WERI-Rb-1 (cell line): ENCODE measurements around the gene TEKT1.
"Not testable (repeated sequence)": the region's sequence is repeated elsewhere in the genome, so short reads cannot be mapped to it uniquely, and the experiment has no call there.

Experiments used
- DNase-seq: peaks from one replicate; pipeline ENCODE4 v3.0.0-alpha.2; 2020
- H3K27ac ChIP-seq: fragments of 250-450 bp; sonication (Bioruptor Pico); 2 replicates; pipeline ENCODE4 v1.5.1; 2020; ENCODE audit warnings: mild to moderate bottlenecking, moderate library complexity
- H3K27me3 ChIP-seq: fragments of 250-450 bp; sonication (Bioruptor Pico); 2 replicates; pipeline ENCODE4 v1.5.1; 2021; ENCODE audit warnings: mild to moderate bottlenecking, low read depth, moderate library complexity; ENCODE audit not compliant: insufficient read depth, severe bottlenecking
- H3K36me3 ChIP-seq: fragments of 250-450 bp; sonication (Bioruptor Pico); 2 replicates; pipeline ENCODE4 v1.5.1; 2020; ENCODE audit warnings: mild to moderate bottlenecking, moderate library complexity
- H3K4me3 ChIP-seq: 2 replicates; pipeline ENCODE4 v1.5.1; 2011; ENCODE audit warnings: low read depth, mild to moderate bottlenecking, control low read depth, low read length
- H3K9me3 ChIP-seq: fragments of 250-450 bp; sonication (Bioruptor Pico); 2 replicates; pipeline ENCODE4 v1.5.1; 2021; ENCODE audit warnings: mild to moderate bottlenecking, moderate library complexity; ENCODE audit not compliant: severe bottlenecking
- TF ChIP-seq, protein P1 (sequence below): IDR thresholded peaks from 2 replicates; pipeline ENCODE4 v1.5.1; 2011; ENCODE audit warnings: low read depth, mild to moderate bottlenecking, control low read depth, inconsistent platforms, low read length

Gene TEKT1

DNA sequence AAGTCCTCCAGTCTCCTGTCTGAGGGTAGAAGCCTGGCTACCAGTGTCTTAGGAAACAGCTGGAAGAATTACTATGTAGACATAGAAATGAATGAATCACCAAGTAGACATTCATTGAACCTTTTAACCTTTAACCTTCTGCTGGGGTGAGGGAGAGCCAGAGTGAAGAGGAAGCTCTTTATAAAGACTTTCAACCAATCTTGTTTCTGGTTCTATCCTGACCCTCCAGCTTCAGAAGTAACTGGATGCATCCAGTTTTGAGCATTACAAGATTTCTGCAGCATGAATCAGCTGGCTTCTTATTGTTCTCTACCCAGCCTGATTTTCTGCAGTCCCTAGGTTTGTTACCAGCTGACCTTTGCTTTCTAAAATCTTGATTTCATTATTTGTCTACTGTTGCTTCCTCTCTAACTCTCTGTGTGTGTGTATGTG is 8.5 kb downstream of the TEKT1 start:
- no peaks in the 10 kb centered on the region for H3K36me3 ChIP-seq
- H3K4me3 ChIP-seq: no peak overlapping the region
- peaks cover 77% of the 10 kb centered on the region for H3K27me3 ChIP-seq
- no peak for DNase-seq
- no peaks in the 10 kb centered on the region for H3K9me3 ChIP-seq
- H3K27ac ChIP-seq: no peak overlapping the region
- TF ChIP-seq, protein P1, sequence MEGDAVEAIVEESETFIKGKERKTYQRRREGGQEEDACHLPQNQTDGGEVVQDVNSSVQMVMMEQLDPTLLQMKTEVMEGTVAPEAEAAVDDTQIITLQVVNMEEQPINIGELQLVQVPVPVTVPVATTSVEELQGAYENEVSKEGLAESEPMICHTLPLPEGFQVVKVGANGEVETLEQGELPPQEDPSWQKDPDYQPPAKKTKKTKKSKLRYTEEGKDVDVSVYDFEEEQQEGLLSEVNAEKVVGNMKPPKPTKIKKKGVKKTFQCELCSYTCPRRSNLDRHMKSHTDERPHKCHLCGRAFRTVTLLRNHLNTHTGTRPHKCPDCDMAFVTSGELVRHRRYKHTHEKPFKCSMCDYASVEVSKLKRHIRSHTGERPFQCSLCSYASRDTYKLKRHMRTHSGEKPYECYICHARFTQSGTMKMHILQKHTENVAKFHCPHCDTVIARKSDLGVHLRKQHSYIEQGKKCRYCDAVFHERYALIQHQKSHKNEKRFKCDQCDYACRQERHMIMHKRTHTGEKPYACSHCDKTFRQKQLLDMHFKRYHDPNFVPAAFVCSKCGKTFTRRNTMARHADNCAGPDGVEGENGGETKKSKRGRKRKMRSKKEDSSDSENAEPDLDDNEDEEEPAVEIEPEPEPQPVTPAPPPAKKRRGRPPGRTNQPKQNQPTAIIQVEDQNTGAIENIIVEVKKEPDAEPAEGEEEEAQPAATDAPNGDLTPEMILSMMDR: no peak

DNA sequence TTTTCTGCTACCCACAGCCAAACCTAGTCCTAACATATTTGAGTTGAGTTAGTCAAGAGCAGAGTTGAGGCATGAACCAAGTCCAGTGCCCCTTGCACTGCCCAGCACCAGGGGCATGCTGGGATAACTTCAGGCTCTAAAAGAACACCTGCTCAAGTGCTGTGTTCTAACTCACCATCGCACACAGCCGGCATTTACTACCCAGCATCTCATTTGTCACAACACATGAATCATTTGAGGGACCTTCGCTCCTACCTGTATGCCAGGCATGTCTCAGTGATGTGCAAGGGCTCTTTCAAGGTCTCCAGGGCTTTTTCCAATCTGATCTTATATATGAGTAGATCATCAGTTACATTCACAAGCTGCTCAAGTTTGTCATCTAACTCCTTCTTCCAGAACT is 12.6 kb downstream of the TEKT1 start:
- Histone ChIP-seq H3K9me3 (no peaks in the 10 kb centered on the region), H3K27ac (no peak overlapping the region), H3K27me3 (peaks cover 72% of the 10 kb centered on the region), H3K36me3 (no peaks in the 10 kb centered on the region), H3K4me3 (no peak overlapping the region)
- no peak for DNase-seq
- TF ChIP-seq, protein P1: no peak

DNA sequence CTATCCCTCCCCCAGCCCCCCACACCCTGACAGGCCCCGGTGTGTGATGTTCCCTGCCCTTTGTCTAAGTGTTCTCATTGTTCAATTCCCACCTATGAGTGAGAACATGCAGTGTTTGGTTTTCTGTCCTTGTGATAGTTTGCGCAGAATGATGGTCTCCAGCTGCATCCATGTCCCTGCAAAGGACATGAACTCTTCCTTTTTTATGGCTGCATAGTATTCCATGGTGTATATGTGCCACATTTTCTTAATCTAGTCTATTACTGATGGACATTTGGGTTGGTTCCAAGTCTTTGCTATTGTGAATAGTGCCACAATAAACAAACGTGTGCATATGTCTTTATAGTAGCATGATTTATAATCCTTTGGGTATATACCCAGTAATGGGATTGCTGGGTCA is 15.2 kb downstream of the TEKT1 start:
- H3K36me3 ChIP-seq, H3K27ac ChIP-seq, DNase-seq, H3K9me3 ChIP-seq, H3K4me3 ChIP-seq: not testable (repeated sequence)
- H3K27me3 ChIP-seq: peaks cover 82% of the 10 kb centered on the region

DNA sequence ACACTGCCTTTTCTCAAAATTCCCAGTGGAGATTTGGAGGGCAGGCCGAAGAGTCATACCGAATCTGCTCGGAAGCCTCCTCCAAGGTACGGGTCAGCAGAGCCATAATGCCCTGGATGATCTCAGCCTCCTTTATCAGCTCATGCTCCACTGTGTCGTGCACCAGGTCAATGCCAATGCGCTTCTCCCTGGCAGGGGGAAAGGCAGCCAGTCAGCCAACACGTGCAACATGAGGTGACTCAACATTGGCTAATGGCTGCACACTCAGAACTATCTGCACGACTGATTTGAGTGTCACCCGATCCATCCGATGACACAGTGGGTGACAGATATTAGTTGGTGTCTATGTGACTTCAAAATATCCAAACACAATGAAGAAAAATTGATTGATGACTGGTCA is 15.8 kb downstream of the TEKT1 start:
- Histone ChIP-seq H3K27me3 (peaks cover 80% of the 10 kb centered on the region), H3K9me3 (no peaks in the 10 kb centered on the region), H3K4me3 (no peak overlapping the region), H3K36me3 (no peaks in the 10 kb centered on the region), H3K27ac (no peak overlapping the region)
- no peak for DNase-seq
- TF ChIP-seq, protein P1: no peak

DNA sequence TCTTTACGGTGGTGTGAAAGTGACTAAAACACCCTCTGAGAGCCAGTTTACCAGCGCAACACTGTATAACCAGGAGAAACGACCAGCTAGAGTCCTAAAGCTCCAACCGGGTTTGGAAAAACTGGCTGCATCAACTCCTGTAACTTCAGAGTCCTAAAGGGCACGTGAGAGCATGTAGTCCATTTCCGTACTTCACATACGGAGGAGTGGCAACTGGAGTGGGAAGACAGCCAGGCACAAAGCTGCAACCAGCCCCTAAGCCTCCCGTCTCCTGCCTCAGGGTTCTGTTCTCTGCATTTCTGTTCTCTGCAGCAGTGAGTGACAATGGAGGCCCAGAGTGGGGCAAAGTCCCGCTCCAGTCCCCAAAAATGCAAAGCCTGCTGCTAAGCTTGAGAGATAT is 19.2 kb downstream of the TEKT1 start:
- no peak overlapping the region for H3K27ac ChIP-seq
- no peaks in the 10 kb centered on the region for H3K36me3 ChIP-seq
- no peak overlapping the region for H3K4me3 ChIP-seq
- H3K9me3 ChIP-seq: peaks cover 12% of the 10 kb centered on the region
- TF ChIP-seq, protein P1: no peak
- H3K27me3 ChIP-seq: peaks cover 71% of the 10 kb centered on the region
- no peak for DNase-seq

DNA sequence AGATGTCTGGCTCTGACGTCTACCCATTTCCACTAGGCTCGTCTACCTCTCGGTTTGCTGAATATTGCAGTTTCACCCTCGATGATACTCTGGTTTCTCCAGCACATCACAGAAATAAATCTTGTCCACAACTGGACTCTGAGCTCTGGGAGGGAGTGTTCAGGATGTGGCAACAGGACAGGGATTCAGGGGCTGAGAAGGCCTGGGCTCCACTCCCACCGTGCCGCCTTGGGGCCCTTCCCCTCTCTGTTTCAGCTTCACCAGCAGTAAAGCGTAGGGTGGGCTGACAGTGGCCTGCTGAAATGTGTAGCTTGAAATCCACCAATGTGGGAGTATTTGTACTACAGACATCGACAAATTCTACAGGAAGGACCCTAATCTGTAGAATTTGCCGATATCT is 20.0 kb downstream of the TEKT1 start:
- no peaks in the 10 kb centered on the region for H3K36me3 ChIP-seq
- no peak overlapping the region for H3K27ac ChIP-seq
- TF ChIP-seq, protein P1: no peak
- H3K27me3 ChIP-seq: peaks cover 66% of the 10 kb centered on the region
- peaks cover 12% of the 10 kb centered on the region for H3K9me3 ChIP-seq
- DNase-seq: no peak
- H3K4me3 ChIP-seq: no peak overlapping the region
